H1 (cell line): ENCODE results near the gene PAK6. TPM values are rescaled to one million over a fixed set of nuclear protein-coding genes. Genes with fewer than 3 reads are reported as not detected.

ENCODE experiments used
- GTF2F1 ChIP-seq: IDR thresholded peaks from 2 replicates; pipeline ENCODE4 v1.6.1; 2012; ENCODE audit warnings: low read depth, low read length, improper control_type of control experiment, borderline replicate concordance
- SUZ12 ChIP-seq: fragments of 200-600 bp; sonication (generic); IDR thresholded peaks from 2 replicates; pipeline ENCODE4 v1.6.1; 2012; ENCODE audit warnings: mild to moderate bottlenecking, inconsistent platforms, low read length, moderate library complexity, mixed read lengths
- polyA plus RNA-seq, 7 experiments: library from polyadenylated mRNA; depleted of rRNA in 3 of 7; stranded (reverse) in 5 of 7; unstranded in 2 of 7; fragments of >200 nt in 5 of 7; fragments of 200-250 nt in 2 of 7; gene quantifications; 1 replicate in 5 of 7; 2 replicates in 1 of 7; 4 replicates in 1 of 7; pipeline versions ENCODE4 v1.2.1 to v1.2.3, GENCODE V29; 2011 to 2013; ENCODE audit warnings: missing spikeins in 2 of 7, mixed read lengths in 2 of 7
- total RNA-seq: library from RNA; stranded (reverse); fragmentation: NEBNext Ultra II Directional; extraction: Animal tissue kit (Norgen Biotek cat#: 25700); gene quantifications from 2 replicates; pipeline ENCODE4 v1.2.1, GENCODE V29; 2021
- TF ChIP-seq, protein P1 (sequence below), 3 experiments: IDR thresholded peaks; 1 replicate in 2 of 3; 2 replicates in 1 of 3; pipeline versions ENCODE4 v1.5.1 to v1.6.1; 2011; ENCODE audit warnings: low read length in 3 of 3, mild to moderate bottlenecking in 3 of 3, inconsistent platforms in 2 of 3, low read depth in 1 of 3, moderate library complexity in 1 of 3; ENCODE audit not compliant: insufficient read depth in 1 of 3; ENCODE audit errors: control extremely low read depth in 1 of 3
- TF ChIP-seq, protein P2 (sequence below): IDR thresholded peaks from 2 replicates; pipeline ENCODE4 v1.6.1; 2011; ENCODE audit warnings: low read depth, mild to moderate bottlenecking, low read length; ENCODE audit not compliant: insufficient read depth

The PAK6 gene
- total and polyA plus RNA-seq, 2 of the 8 experiments (the other 6 are each of a cell fraction or from before 2014, with no cell fraction given) = 6.9 to 9.4 TPM

DNA sequence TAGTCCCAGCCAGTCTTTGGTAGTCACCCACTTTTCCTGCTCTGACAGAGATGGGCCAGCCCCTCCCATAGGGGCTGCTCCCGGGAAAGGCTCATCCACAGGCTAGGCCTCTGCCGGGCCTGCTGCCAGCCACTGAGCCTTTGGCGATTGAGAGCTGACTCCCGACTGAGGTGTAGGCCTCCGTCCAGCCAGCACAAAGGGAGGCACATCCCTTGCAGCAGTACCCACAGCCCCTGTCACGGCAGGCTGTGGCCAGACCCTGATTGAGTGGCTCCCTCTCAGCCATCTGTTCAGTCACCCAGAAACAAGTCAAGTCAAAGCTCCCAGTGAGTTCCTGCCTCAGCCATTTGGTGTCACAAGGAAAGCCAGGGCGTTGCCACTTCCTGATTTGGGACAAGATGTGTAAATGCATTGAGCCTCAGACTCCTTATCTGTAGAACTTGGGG is 6.2 kb upstream of the PAK6 start (continued):
- TF ChIP-seq, protein P1, sequence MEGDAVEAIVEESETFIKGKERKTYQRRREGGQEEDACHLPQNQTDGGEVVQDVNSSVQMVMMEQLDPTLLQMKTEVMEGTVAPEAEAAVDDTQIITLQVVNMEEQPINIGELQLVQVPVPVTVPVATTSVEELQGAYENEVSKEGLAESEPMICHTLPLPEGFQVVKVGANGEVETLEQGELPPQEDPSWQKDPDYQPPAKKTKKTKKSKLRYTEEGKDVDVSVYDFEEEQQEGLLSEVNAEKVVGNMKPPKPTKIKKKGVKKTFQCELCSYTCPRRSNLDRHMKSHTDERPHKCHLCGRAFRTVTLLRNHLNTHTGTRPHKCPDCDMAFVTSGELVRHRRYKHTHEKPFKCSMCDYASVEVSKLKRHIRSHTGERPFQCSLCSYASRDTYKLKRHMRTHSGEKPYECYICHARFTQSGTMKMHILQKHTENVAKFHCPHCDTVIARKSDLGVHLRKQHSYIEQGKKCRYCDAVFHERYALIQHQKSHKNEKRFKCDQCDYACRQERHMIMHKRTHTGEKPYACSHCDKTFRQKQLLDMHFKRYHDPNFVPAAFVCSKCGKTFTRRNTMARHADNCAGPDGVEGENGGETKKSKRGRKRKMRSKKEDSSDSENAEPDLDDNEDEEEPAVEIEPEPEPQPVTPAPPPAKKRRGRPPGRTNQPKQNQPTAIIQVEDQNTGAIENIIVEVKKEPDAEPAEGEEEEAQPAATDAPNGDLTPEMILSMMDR (IDR thresholded peaks at IDR 0.05; ENCODE audit: control extremely low read depth in 1 of 3, insufficient read depth in 1 of 3, low read depth in 1 of 3, low read length in 3 of 3) = no peak
- no peak for TF ChIP-seq SUZ12
- TF ChIP-seq, protein P2, sequence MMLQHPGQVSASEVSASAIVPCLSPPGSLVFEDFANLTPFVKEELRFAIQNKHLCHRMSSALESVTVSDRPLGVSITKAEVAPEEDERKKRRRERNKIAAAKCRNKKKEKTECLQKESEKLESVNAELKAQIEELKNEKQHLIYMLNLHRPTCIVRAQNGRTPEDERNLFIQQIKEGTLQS = no peak
- TF ChIP-seq GTF2F1 = no peak
- TF ChIP-seq, all 59 proteins: peak for 0
